A673 (cell line): ENCODE measurements around the gene BMPR1B.

Experiments
- EZH2 ChIP-seq: fragments of 200-600 bp; sonication (generic); IDR thresholded peaks from 2 replicates; pipeline ENCODE4 v1.6.1; 2017; ENCODE audit warnings: borderline replicate concordance, low read depth, mild to moderate bottlenecking, mixed read lengths, antibody characterized with exemption, low read length; ENCODE audit not compliant: poor library complexity, severe bottlenecking
- TF ChIP-seq, protein P1 (sequence below): fragments of 300-800, 200-600 bp; sonication (generic); conservative IDR thresholded peaks from 2 replicates; pipeline ENCODE4 v1.5.1; 2017; ENCODE audit warnings: low read depth, mild to moderate bottlenecking, antibody characterized with exemption, low read length, moderate library complexity, mixed read lengths

DNA sequence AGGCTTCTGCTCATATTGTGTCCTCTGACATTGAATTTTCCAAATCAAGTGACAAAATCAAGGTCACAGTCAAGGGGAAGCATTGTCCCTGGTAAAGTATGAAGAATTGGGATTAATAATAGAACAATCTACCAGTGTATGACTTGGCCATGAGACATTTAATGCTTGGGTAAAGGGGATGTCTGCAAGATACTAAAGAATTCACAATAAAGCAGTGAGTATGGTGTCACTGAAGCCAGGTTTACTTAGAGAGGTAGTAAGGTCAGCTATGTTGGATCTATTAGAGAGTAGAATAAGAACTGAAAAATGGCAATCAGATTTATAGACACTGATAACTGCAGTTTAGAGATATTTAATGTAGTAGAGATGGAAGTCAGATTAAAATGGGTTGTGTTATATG, 349.2 kb downstream of the BMPR1B start:
- TF ChIP-seq, protein P1, sequence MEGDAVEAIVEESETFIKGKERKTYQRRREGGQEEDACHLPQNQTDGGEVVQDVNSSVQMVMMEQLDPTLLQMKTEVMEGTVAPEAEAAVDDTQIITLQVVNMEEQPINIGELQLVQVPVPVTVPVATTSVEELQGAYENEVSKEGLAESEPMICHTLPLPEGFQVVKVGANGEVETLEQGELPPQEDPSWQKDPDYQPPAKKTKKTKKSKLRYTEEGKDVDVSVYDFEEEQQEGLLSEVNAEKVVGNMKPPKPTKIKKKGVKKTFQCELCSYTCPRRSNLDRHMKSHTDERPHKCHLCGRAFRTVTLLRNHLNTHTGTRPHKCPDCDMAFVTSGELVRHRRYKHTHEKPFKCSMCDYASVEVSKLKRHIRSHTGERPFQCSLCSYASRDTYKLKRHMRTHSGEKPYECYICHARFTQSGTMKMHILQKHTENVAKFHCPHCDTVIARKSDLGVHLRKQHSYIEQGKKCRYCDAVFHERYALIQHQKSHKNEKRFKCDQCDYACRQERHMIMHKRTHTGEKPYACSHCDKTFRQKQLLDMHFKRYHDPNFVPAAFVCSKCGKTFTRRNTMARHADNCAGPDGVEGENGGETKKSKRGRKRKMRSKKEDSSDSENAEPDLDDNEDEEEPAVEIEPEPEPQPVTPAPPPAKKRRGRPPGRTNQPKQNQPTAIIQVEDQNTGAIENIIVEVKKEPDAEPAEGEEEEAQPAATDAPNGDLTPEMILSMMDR = no peak
- no peak for TF ChIP-seq EZH2
